T-helper 2 cell treated with Interferon-gamma antibody and Interleukin-4, amounts not matched to agents 100 ng/mL and 5 ng/mL, for 36 hours (primary cell): ENCODE results near the gene PNMA6E. TPM values are rescaled to one million over a fixed set of nuclear protein-coding genes. Genes with fewer than 3 reads are reported as not detected.

Experiments
- intact Hi-C: fragments of 100-400 bp; cut with micrococcal nuclease; formaldehyde crosslinking; loops from one replicate; pipeline ENCODE4 v1.15.1; 2023
- total RNA-seq: library from RNA; stranded (reverse); gene quantifications from 2 replicates; pipeline ENCODE4 v1.2.3, GENCODE V29; 2022

PNMA6E gene
- total RNA-seq, 1 donor from 2014 or later: not detected

DNA sequence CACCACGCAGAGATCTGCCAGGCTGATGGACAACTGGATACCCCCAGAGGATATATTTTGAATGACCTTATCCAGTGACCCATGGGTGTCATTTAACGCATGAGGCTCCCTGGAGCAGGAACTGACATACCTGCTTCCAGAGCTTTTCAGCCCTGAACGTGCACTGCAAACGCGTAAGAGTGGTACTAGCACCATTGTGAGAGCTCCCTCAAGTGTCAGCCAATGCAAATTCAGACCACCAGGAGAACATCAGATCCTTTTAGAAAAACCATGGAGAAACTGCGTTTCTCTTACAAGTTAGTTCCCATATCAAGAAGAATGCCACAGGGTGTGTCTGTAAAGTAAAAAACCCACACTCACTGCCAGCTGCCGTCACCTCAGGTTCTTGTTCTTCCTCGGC lies 37.4 kb upstream of the PNMA6E start:
- intact Hi-C loops: no loop called here

GRCh38 chrX:153435845-153436244 lies 34.7 kb upstream of the PNMA6E start:
- intact Hi-C loops: no loop called here

DNA sequence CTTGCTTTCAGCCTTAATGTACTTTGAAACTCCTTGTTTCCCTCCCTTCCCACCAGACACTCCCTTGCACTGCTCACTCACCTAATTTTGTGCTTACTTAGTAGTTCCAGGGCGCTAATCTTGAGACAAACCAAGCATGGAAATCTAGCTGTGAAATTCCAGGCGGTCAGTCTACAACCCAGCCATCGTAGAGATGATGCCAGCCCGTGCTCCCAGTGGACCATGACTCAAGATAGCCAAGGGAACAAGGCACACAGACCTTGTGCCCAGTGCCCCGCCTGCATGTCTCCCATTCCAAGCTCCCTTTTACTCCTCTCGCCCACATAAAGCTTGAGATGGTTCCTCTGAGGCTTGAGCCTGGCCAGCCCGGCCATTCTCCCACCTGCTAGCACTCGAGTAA lies 33.7 kb upstream of the PNMA6E start:
- intact Hi-C loops: no loop called here

- intact Hi-C loops: no loop called here
These were observed 32.7 kb upstream of the PNMA6E start for GRCh38 chrX:153433781-153434285.

DNA sequence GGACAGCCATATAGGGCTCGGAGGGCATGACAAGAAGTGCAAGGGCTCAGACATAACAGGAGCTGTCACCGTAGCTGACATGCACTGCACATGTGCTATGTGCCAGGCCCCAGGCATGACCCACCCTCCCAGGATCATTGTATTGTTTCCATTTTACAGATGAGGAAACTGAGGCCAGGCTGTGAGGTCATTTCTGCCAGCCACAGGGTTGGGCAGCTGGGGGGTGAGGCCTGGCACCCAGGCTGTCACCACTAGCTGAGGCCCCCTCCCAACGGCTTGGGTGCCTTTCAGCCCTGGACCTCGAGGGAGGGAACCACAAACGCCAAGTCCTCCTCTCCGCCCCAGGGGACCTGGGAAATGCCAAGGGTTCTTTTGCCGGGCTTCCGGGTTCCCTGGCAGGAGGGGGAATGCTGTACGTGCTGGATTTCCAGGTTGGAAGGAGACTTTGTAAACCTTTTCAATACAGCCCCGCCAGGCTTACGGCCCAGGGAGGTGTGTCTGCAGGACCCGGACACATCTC lies 32.1 kb upstream of the PNMA6E start:
- intact Hi-C loops: no loop called here

- intact Hi-C loops: no loop called here
These were observed 29.6 kb upstream of the PNMA6E start for GRCh38 chrX:153430796-153431195.

GRCh38 chrX:153426204-153426603 lies 25.1 kb upstream of the PNMA6E start:
- intact Hi-C loops: no loop called here

- intact Hi-C loops: no loop called here
These were observed 22.5 kb upstream of the PNMA6E start for GRCh38 chrX:153423652-153424051.

GRCh38 chrX:153421856-153422255 lies 20.7 kb upstream of the PNMA6E start:
- intact Hi-C loops: no loop called here

DNA sequence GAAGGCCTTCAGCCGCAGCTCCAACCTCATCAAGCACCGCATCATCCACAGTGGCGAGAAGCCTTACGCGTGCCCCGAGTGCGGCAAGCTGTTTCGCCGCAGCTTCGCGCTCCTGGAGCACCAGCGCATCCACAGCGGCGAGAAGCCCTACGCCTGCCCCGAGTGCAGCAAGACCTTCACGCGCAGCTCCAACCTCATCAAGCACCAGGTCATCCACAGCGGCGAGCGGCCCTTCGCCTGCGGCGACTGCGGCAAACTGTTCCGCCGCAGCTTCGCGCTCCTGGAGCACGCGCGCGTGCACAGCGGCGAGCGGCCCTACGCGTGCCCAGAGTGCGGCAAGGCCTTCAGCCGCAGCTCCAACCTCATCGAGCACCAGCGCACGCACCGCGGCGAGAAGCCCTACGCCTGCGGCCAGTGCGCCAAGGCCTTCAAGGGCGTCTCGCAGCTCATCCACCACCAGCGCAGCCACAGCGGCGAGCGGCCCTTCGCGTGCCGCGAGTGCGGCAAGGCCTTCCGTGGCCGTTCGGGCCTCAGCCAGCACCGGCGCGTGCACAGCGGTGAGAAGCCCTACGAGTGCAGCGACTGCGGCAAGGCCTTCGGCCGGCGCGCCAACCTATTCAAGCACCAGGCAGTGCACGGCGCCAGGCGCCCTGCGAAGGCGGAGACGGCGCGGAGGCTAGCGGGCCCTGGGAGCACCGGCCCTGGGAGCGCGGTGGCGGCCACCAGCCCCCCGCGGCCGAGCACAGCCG lies 19.9 kb upstream of the PNMA6E start:
- intact Hi-C loops: no loop called here

DNA sequence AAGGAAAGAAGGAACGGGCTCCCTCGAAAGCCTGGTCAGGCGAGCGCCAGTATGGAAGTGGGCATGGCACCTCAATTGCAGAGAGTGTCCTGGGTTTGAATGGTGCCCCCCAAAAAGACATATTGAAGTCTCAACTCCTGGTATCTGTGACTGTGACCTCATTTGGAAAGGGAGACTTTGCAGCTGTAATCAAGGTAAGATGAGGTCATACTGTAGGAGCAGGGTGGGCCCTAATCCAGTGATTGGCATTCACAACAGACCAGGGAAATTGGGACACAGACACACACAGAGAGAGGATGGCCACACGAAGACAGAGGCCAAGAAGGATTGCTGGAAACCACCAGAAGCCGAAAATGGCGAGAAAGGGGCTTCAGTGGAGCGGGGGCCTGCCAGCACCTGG lies 16.5 kb upstream of the PNMA6E start:
- intact Hi-C loops: no loop called here

GRCh38 chrX:153416781-153417450 lies 15.8 kb upstream of the PNMA6E start:
- intact Hi-C loops: no loop called here

DNA sequence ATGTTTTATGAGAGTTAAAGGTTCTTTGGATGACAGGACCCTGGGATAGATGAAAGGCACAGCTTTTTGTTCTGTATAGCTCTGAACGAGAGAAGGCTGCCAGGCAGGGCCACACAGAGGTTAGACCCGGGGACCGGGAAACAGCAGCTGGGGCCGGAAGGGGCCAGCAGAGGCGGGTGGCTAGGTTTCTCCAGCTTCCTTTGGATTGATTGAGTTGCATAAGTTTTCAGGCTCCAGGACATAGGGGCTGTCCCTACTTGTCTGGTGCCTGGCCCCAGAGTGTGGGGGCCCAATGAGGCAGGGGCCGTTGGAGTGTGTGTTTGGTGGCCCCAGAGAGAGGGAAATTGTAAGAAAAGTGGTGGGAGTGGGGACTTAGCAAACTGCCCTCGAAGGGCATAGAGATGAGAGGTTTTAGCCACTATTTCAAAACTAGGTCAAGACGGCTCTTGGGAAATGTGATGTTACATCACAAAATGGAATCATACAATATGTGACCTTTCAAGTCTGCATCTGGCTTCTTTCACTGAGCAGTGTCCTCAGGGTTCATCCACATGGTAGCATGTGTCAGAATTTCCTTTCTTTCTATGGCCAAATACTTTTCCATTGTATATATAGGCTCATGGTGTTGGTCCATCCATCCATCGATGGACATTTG lies 13.8 kb upstream of the PNMA6E start:
- intact Hi-C loops: no loop called here

DNA sequence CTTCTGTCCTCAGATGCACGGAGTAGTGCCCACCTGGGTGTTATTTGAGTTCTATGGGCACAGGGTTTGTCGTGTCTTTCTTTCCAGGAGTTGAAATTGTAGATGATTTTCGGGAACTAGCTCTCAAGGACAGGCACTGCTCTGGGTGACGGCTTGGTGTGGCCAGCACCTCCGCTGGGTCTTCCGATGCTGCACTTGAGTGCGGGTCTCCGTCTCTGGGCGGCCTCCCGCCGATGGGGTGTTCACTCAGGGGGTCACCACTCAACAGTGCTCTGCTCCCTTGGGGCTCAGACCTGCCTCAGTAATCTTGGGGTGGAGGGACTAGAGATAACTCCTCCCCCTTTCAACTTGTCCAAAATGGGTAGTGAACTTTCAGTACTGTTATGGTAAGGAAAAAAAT lies 12.6 kb upstream of the PNMA6E start:
- intact Hi-C loops: no loop called here

DNA sequence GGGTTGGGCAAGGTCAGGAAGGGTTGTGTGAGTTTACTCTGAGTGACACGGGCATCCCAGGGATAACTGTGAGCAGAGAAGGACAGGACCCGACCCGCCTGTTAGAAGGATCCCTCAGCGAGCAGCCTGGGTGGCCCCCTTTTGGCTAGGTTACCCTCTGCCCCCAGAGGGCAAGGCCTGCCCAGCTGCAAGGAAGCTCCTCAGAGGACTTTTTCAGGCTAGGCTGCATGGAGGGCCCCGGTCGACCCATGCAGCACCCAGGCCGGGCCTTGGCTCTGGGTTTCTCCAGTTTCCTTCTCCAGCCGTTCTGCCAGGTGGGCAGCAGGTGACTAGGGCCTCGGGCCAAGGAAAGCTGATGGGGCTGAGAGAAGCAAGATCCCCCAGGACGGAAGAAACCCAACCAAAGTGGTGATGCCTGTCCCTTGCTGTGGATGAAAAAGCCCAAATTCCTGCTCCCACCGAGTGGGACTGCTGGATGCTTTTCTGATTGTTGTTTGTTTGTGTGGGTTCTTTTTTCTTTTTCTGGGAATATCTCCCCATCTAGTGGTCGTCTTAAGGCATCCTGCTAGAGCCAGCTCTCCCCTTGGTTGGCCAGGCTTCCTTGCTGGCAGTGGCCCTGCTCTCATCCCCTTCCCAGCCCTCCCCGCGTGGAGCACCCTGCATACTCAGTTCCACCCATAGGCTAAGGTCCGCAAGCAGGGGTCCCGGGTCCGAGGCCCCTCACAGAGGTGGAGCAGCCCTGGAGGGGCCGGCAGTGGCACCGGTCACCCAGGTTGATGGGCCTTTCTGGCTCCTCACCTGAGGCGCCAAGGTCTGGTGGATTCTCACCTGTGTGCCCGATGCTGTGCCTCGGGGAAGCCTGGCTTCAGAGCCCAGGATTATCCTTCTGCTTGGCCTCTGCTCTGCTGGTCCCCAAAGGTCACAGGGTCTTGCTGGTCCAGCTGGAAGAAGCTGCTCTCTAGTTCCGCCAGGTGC lies 11.9 kb upstream of the PNMA6E start:
- intact Hi-C loops: no loop called here

- intact Hi-C loops: no loop called here
These were observed 10.9 kb upstream of the PNMA6E start for GRCh38 chrX:153411988-153412574.

GRCh38 chrX:153411255-153411987 lies 10.3 kb upstream of the PNMA6E start, which contains the start of gene ZFP92:
TSS of gene ZFP92 (plus strand) at chrX:153411472. CDS start at chrX:153418323, 6,851 bp downstream.
- intact Hi-C loops: no loop called here

- intact Hi-C loops: no loop called here
These were observed 9.7 kb upstream of the PNMA6E start for GRCh38 chrX:153410888-153411254.

DNA sequence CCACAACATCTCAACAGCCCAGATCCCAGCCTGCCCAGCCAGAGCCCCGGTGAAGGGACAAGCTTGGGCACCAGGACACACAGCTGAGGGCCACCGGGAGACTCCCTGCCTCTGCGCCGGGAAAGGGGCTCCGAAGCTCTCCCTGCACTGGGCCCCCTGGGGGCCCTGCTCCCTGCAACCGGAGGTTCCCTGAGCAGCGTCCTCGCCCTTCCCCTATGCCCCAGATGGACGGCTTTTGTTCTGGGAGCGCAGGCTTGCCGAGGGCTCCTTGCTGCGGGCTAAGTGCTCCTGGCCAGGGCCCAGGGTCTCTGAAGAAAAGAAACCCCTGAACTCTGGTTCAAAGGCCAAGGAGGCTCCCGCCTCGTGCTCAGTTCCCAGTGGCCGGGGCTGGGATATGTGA lies 9.2 kb upstream of the PNMA6E start:
- intact Hi-C loops: no loop called here
